GM12892 (cell line): Measurements from ENCODE around the gene AP3D1.

ENCODE experiments used
- POLR2A ChIP-seq: IDR thresholded peaks from 2 replicates; pipeline ENCODE4 v1.6.1; 2011; ENCODE audit warnings: low read depth, low read length, control low read depth
- POLR2AphosphoS5 ChIP-seq: IDR thresholded peaks from 2 replicates; pipeline ENCODE4 v1.6.1; 2011; ENCODE audit warnings: low read depth, low read length, control low read depth
- TAF1 ChIP-seq: IDR thresholded peaks from 2 replicates; pipeline ENCODE4 v1.6.1; 2011; ENCODE audit warnings: low read depth, mild to moderate bottlenecking, control low read depth, low read length, borderline replicate concordance

GRCh38 chr19:2053601-2054389 is 97.6 kb downstream of the AP3D1 start:
- TF ChIP-seq POLR2A (no peak), POLR2AphosphoS5 (no peak), TAF1 (no peak)
